ENCODE measurements around the gene TCERG1L.

DNA sequence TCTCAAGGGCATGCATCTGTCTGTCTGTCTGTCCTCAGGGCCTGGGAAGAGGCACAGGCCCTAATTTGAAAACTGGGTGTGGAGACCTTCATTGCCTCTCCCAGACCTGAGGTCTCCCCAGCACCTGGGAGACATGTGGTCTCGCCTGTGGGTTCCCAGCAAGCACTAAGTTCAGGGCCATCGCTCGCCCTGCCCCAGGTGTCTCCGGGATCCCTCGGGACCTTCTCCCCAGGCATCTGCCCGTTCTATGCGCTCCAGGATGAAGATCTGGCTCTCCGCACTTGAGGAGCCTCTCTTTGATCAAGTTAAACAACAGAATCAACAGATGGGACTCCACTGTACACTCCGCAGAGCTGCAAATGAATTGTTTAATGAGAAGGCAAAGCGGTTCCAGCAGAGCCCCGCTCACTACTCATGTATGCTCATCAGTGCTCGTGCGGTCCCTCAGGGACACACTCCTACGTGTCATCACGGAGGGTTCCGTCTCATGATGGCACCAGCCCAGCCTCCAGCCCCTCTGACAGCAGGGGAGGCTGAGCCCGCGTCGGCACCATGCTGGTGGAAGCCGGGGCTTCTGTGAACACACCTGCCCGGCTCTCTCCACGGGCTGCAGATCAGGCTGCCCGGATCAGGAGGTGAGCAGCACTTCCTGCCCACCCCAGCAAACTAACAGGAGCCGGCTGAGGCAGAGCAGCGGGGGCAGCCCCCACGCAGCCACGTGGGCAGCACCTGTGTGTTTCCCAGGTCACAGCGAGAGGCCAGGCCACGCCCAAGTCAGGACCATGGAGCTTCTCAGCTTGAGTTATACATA lies 132.8 kb downstream of the TCERG1L start:
- TF ChIP-seq POLR2A (IDR thresholded peaks at IDR 0.05) (no peak), CTCF (IDR thresholded peaks at IDR 0.05) (no peak), POLR2AphosphoS5 (IDR thresholded peaks at IDR 0.05; ENCODE audit: insufficient read depth in 1 of 2, low read depth in 1 of 2) (no peak)
